GM12801 (cell line): ENCODE data around the gene BMF.

Experiments
- TF ChIP-seq, protein P1 (sequence below): IDR thresholded peaks from one replicate; pipeline ENCODE4 v1.5.1; 2011; ENCODE audit warnings: control low read depth; ENCODE audit not compliant: insufficient read length; ENCODE audit errors: extremely low read depth

BMF gene

GRCh38 chr15:40098489-40099261, 10.0 kb downstream of the BMF start:
- TF ChIP-seq, protein P1, sequence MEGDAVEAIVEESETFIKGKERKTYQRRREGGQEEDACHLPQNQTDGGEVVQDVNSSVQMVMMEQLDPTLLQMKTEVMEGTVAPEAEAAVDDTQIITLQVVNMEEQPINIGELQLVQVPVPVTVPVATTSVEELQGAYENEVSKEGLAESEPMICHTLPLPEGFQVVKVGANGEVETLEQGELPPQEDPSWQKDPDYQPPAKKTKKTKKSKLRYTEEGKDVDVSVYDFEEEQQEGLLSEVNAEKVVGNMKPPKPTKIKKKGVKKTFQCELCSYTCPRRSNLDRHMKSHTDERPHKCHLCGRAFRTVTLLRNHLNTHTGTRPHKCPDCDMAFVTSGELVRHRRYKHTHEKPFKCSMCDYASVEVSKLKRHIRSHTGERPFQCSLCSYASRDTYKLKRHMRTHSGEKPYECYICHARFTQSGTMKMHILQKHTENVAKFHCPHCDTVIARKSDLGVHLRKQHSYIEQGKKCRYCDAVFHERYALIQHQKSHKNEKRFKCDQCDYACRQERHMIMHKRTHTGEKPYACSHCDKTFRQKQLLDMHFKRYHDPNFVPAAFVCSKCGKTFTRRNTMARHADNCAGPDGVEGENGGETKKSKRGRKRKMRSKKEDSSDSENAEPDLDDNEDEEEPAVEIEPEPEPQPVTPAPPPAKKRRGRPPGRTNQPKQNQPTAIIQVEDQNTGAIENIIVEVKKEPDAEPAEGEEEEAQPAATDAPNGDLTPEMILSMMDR, result no peak

DNA sequence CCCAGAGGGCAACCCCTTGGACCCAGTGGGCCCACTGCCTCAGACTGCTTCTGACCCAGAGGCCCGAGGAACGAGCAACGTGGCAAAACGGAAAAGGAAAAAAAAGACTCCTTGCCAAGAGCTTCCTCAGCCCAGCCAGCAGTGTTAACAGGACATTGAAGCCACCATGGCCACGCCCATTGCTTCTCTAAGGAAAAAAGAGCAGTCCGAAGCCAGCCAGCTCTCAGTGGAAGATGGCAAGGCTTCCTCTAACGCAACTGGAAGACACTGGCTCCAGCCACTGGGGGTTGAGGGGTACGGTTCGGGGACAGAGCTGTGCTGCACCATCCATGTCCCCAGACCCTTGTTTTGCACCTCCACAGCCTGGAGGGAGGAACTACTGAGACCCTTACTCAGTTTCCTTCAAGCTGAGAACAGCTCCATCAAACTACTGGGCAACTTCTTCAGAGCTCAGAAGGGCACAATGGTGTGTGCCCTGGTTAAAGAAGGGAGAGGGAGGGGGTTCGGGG, 10.7 kb downstream of the BMF start:
- TF ChIP-seq, protein P1, result no peak

DNA sequence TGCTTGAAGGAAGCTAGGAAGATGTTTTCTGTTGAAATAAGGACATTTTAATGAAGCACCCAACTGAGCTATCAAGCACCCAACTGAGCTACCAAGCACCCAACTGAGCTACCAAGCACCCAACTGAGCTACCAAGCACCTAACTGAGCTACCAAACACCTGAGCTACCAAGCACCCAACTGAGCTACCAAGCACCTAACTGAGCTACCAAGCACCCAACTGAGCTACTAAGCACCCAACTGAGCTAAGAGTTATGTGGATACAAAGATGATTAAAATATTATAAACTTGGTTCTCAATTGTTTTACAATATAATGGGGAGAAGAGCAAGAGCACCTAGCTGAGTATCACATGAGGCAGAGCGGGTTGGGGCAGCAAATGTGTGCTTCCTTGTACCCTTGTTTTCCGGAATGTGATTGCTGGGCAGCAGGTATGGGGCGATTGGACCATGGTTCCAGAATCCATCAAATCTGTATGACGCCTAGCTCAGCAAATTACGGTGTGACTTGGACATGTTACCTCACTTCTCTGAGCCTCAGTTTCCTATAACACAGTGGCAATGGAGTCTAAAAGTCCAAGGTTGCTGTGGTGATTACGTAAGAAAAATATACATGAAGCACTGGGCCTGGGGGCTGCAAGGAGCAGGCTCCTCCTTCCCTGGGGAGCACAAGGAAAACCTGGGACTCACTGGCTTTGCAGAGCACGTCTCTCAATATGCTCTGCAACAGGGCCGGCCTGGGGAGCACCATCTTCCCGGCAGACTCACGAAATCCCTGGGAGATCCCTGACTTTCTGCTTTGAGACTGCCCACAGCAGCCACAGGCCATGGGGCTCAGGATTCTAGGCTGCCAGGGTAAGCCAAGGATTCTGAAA, 11.3 kb downstream of the BMF start:
- TF ChIP-seq, protein P1, result no peak

GRCh38 chr15:40096094-40096891, 12.4 kb downstream of the BMF start:
- TF ChIP-seq, protein P1, result no peak

DNA sequence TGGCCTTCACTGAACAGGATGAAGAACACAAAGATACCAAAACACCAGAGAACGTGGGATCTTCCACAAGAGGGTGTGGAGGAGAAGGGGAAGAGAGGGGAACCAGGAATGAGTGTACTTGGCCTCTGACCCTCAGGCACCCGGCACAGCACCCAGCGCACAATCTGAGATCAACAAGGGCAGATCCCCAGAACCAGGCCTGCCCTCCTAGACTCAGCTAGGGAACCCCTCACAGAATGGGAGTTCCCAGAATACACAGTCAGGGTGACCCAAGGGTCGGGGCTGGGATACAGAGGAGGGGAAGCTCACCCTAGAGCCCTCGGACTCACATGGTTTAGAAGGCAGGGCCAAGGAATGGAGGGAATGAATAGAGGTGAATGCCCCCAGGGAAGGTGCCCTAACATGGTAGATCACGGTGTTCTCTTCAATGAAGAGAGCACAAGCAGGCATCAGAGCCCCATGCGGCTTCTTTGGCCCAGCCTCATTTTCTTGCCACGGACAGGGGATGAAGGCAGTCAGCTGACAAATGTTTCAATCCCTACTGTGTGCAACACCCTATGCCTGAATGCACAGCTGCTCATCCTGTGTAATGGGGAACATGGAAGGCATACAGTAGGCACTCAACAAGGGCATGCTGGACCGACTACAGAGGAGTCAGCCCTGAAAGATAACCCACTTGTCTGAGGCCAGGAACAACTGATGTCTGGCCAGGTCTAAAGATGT, 13.1 kb downstream of the BMF start:
- TF ChIP-seq, protein P1, result no peak

GRCh38 chr15:40094156-40094555, 14.5 kb downstream of the BMF start:
- TF ChIP-seq, protein P1, result no peak
